Measurements from ENCODE around the gene LAMB3. TPM values are rescaled to one million over a fixed set of nuclear protein-coding genes. Genes with fewer than 3 reads are reported as not detected.

Gene LAMB3
- total RNA-seq, 2 donors from 2014 or later = 92.5 to 110 TPM

DNA sequence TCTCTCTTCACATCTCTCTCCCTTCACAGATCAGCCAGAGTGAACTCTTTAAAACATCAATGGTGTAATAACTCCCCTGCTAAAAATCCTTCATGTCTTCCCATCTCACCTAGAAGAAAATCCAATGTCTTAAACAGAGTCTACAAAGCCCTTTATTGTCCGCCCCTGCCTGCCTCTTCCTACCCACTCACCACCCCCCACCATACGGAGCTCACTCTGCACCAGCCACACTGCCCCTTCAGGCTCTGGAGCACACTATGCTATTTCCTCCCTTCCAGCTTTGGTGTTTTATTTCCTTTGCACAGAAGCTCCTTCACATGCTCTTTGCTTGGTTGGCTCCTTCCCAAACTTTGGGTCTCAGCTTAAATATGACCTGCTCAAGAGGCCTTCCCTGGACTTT lies 58.5 kb downstream of the LAMB3 start:
- TF ChIP-seq CTCF (IDR thresholded peaks at IDR 0.05) = no peak
- Histone ChIP-seq H3K27ac (no peak overlapping the region), H3K9me3 (no peaks in the 10 kb centered on the region), H3K27me3 (no peaks in the 10 kb centered on the region), H3K4me1 (no peaks in the 10 kb centered on the region), H3K9ac (ENCODE audit: low read depth in 2 of 2, low read length in 2 of 2) (no peak overlapping the region), H3K36me3 (no peaks in the 10 kb centered on the region), H3K4me3 (no peak overlapping the region)
- intact Hi-C loops (cut with DNase I) = no loop called here
- no peak for DNase-seq

DNA sequence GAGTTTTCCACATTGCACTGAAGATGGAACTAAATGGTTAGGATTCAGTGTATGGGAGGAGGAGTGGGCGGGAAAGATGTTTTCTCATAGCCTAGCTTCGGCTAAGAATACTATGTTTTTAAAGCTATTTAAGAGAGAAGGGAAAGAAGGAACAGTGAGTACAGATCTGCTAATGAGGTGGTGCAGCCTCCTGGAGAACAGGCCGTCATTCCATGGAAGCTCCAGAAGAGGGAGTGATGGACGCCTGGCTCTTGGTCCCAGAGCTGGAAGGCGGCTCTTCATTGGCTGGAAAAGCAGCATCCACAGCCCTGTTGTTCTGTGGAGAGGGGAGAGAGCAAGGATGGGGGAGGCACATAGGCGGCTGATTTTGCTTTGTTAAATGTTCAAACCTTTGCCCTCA lies 61.8 kb downstream of the LAMB3 start:
- H3K9ac ChIP-seq (ENCODE audit: low read depth in 2 of 2, low read length in 2 of 2) = no peak overlapping the region
- no peaks in the 10 kb centered on the region for H3K27me3 ChIP-seq
- TF ChIP-seq CTCF (IDR thresholded peaks at IDR 0.05) = no peak
- intact Hi-C loops (cut with DNase I) = no loop called here
- H3K27ac ChIP-seq = no peak overlapping the region
- H3K9me3 ChIP-seq = no peaks in the 10 kb centered on the region
- H3K4me3 ChIP-seq = no peak overlapping the region
- H3K36me3 ChIP-seq = no peaks in the 10 kb centered on the region
- no peak for DNase-seq
- no peaks in the 10 kb centered on the region for H3K4me1 ChIP-seq

DNA sequence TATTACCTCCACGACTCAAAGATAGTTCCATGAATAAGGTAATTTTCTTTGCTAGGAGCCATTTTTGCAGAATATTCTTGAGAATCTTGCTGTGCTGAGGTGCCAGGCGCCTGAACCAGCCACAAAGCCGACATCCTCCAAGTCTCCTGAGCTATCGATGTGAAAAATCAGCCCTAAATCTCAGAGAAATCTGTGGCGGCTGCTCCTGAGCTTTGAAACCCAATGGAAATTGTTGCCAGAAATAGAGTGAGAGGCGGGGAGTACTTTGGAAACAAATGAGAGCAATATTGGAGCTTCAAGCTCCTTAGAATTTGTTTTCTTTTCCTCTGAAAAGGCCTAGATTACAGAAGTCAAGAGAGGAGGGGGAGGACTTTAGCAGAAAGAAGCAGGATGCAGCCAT lies 62.4 kb downstream of the LAMB3 start:
- Histone ChIP-seq H3K27ac (no peak overlapping the region), H3K4me3 (no peak overlapping the region), H3K27me3 (peaks cover 2% of the 10 kb centered on the region), H3K4me1 (no peaks in the 10 kb centered on the region), H3K36me3 (no peaks in the 10 kb centered on the region), H3K9ac (ENCODE audit: low read depth in 2 of 2, low read length in 2 of 2) (no peak overlapping the region), H3K9me3 (no peaks in the 10 kb centered on the region)
- TF ChIP-seq CTCF (IDR thresholded peaks at IDR 0.05) = no peak
- intact Hi-C loops (cut with DNase I) = no loop called here
- DNase-seq = no peak

GRCh38 chr1:209589440-209589839 lies 62.8 kb downstream of the LAMB3 start:
- Histone ChIP-seq H3K4me3 (no peak overlapping the region), H3K4me1 (no peaks in the 10 kb centered on the region), H3K27ac (no peak overlapping the region), H3K36me3 (no peaks in the 10 kb centered on the region), H3K9me3 (no peaks in the 10 kb centered on the region), H3K27me3 (peaks cover 6% of the 10 kb centered on the region), H3K9ac (ENCODE audit: low read depth in 2 of 2, low read length in 2 of 2) (no peak overlapping the region)
- no peak for DNase-seq
- intact Hi-C loops (cut with DNase I) = no loop called here
- no peak for TF ChIP-seq CTCF (IDR thresholded peaks at IDR 0.05)

- Histone ChIP-seq H3K9me3 (no peaks in the 10 kb centered on the region), H3K9ac (ENCODE audit: low read depth in 2 of 2, low read length in 2 of 2) (no peak overlapping the region), H3K4me1 (no peaks in the 10 kb centered on the region), H3K4me3 (no peak overlapping the region), H3K27me3 (peaks cover 11% of the 10 kb centered on the region), H3K27ac (no peak overlapping the region), H3K36me3 (no peaks in the 10 kb centered on the region)
- intact Hi-C loops (cut with DNase I) = no loop called here
- TF ChIP-seq CTCF (IDR thresholded peaks at IDR 0.05) = no peak
- DNase-seq = no peak
Measured at GRCh38 chr1:209587789-209588188, 64.4 kb downstream of the LAMB3 start.

Measured in colonic mucosa (tissue), 4 donors.